Heart left ventricle (tissue), 13 donors: Measurements from ENCODE around the gene EMP1.

Experiments used
- CTCF ChIP-seq, 12 donors: fragments of 200-600 bp; sonication (generic) in 4 of 12; IDR thresholded peaks; one replicate each; pipeline versions ENCODE4 v1.5.0 to v1.8.0; 2018 to 2022; ENCODE audit warnings: antibody characterized with exemption in 12 of 12, mild to moderate bottlenecking in 5 of 12
- POLR2A ChIP-seq, 2 donors: fragments of 450-650 bp; IDR thresholded peaks; one replicate each; pipeline ENCODE4 v1.6.1; 2017; ENCODE audit warnings: antibody characterized with exemption in 2 of 2, mild to moderate bottlenecking in 2 of 2, moderate library complexity in 2 of 2
- donor health status: ischemic (EF 13 %, LVEDD 7.1; RV severe dilation, severe dysfunction).
- donor health status: DM: no; HTN: yes; CAD: no.
- donor health status: DM: no; HTN: no; CAD: no.
- donor health status: ischemic (EF 25% LVEDD 6.9; RV normal size, moderate dysfunction).
- donor health status: ischemic (EF 25% LVEDD 5.7; RV mildly dilated, moderate dysfunction).
- donor health status: ischemic (EF 35%, LVEDD 5.7; RV mildly dilated, moderate dysfunction).
- donor health status: nonischemic (EF 11% LVEDD 7.7; RV severe dilation, severe dysfunction).
- donor health status: DM: yes; HTN: yes; CAD: no.
- donor health status: PGD.
- donor health status: ischemic (EF 29% LVEDD 5.4; RV normal size, mild dysfunction).
- donor health status: nonischemic (EF 23%, LVEDD 6.1; RV moderate dilation, normal function).

DNA sequence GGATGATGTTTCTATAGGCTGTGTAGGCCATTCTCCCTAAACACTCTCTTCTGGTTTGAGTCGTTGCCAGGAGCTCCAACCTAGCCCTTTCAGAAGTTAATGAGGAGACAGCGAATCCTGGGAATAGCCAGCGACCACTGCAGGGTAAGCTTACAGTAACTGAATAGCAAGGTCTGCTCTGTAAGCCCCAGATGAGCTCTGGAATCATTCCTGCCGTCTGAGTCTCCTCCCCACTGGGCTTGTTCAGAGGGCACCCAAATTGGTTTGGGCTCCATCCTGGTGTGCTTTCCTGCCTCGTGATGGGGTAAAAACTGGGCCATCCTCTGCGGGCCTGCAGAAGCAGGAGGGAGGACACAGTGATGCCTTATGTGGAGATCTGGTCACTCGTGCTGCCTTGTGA lies 43.3 kb upstream of the EMP1 start:
- TF ChIP-seq CTCF (IDR thresholded peaks at IDR 0.05) (no peak), POLR2A (IDR thresholded peaks at IDR 0.05) (no peak)
